ENCODE measurements around the gene CCDC174.

Gene CCDC174

DNA sequence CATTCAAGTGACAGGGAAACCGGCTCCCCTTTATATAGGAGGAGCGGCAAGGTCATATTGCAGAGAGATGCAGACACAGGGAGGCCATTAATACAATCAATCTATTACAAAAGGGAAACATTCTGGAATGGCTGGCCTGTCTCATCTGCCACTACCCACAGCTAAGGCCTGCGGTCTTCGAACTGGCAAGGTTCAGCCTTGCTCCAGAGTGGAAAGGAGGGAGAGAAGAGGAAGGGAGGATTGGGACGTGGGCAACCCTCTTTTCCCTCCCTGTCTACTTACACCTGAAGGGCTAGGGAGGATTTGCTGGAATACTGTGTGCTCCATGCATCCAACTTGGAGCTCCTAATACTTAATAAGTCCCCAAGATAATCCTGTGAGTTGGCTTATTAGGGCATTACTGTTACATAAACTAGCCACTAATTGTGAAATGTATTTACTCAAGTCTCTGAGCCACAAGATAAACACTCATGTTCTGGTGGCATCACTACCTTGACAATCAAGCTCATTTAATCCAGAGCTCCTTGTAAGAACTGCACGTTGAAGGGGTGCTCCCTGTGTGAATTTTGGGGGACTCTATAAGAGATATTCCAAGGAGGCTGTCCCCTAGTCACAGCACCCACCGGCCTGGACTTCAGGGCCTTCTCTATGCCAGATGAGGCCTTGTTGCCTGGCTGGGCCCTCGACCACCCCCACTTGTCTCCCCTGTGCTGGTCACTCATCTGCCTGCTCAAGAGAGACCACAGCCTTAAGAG is 19.7 kb upstream of the CCDC174 start:
- Histone ChIP-seq H3K9me3 (ENCODE audit: low read length) (peaks cover 5% of the 10 kb centered on the region), H2AFZ (ENCODE audit: low read depth, low read length) (no peak overlapping the region), H3K27me3 (ENCODE audit: insufficient read depth, low read length) (peaks cover 12% of the 10 kb centered on the region), H3K4me3 (ENCODE audit: low read length) (no peak overlapping the region), H3K36me3 (ENCODE audit: insufficient read depth, low read length) (no peaks in the 10 kb centered on the region), H3K4me1 (ENCODE audit: insufficient read depth, low read length) (no peaks in the 10 kb centered on the region)

DNA sequence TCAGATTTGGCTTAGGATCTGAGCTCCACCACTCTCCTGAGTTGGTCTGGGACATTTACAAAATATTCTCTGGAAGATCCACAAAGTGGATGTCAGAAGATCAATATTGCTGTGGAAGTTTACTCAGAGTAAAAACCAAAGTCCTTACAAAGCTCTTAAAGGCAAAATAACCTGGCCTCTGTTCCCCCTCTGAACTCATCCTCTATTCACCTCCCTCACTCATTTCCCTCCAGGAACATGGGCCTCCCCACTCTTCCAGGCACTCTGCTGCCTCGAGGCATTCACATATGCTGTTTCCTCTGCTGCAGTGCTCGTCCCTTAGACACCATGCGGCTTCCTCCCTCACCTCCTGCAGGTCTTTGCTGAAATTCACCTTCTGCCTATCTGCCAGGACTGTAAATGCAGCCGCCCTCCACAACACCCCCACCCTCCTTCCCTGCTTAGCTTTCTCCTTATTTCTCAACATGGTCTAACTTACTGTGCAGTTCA is 19.1 kb upstream of the CCDC174 start:
- Histone ChIP-seq H3K36me3 (ENCODE audit: insufficient read depth, low read length) (no peaks in the 10 kb centered on the region), H3K4me1 (ENCODE audit: insufficient read depth, low read length) (no peaks in the 10 kb centered on the region), H3K4me3 (ENCODE audit: low read length) (no peak overlapping the region), H3K9me3 (ENCODE audit: low read length) (peaks cover 5% of the 10 kb centered on the region), H3K27me3 (ENCODE audit: insufficient read depth, low read length) (peaks cover 12% of the 10 kb centered on the region), H2AFZ (ENCODE audit: low read depth, low read length) (no peak overlapping the region)

DNA sequence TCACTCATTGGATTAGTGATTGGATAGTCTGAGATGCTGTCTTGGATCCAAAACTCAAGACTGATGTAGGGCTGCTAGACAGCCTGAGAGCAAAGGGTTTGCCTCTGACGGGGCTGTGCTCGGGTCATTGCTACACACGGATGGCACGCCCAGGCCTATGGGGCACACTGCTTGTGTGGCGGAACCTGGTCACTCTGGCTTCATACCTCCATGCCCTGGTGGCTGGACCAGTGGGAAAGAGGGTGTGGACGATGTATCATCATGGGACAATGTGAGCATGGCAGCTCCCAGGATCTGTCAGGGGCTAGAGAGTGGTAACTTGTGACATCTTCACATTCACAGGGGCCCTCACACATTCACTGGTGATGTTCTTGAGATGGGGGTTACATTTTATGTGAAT is 18.1 kb upstream of the CCDC174 start:
- H2AFZ ChIP-seq (ENCODE audit: low read depth, low read length): no peak overlapping the region
- peaks cover 9% of the 10 kb centered on the region for H3K27me3 ChIP-seq (ENCODE audit: insufficient read depth, low read length)
- H3K9me3 ChIP-seq (ENCODE audit: low read length): peaks cover 4% of the 10 kb centered on the region
- H3K36me3 ChIP-seq (ENCODE audit: insufficient read depth, low read length): no peaks in the 10 kb centered on the region
- H3K4me1 ChIP-seq (ENCODE audit: insufficient read depth, low read length): no peaks in the 10 kb centered on the region
- H3K4me3 ChIP-seq (ENCODE audit: low read length): no peak overlapping the region

DNA sequence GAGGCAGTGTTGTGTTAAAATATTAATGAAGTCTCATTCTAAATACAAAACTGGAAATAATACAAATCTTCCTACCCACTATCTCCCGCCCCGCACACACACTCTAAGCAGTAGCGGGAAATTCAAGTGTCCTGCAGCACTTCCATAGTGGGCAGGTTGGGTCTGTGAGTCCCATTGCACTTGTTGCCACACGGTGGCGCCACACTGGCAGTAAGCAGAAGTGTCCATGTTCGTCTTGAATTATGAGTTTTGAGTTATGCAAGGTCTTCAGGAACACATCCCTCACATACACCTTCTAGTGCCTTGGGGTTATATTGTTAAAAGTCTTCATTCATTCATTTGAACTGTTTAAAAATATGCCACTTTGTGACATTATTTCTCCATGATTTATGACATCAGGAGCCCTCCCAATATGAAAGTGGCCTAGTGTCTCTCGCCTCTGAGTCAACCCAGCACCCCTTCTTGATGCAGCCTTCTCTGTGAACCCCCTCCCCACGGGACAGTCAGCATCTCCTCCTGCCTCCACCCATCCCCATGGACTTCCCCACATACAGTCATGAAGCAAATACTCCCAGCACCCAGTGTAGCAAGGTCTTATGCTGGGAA is 17.6 kb upstream of the CCDC174 start:
- no peaks in the 10 kb centered on the region for H3K4me1 ChIP-seq (ENCODE audit: insufficient read depth, low read length)
- H3K36me3 ChIP-seq (ENCODE audit: insufficient read depth, low read length): no peaks in the 10 kb centered on the region
- no peak overlapping the region for H2AFZ ChIP-seq (ENCODE audit: low read depth, low read length)
- peaks cover 12% of the 10 kb centered on the region for H3K27me3 ChIP-seq (ENCODE audit: insufficient read depth, low read length)
- no peak overlapping the region for H3K4me3 ChIP-seq (ENCODE audit: low read length)
- H3K9me3 ChIP-seq (ENCODE audit: low read length): no peaks in the 10 kb centered on the region

DNA sequence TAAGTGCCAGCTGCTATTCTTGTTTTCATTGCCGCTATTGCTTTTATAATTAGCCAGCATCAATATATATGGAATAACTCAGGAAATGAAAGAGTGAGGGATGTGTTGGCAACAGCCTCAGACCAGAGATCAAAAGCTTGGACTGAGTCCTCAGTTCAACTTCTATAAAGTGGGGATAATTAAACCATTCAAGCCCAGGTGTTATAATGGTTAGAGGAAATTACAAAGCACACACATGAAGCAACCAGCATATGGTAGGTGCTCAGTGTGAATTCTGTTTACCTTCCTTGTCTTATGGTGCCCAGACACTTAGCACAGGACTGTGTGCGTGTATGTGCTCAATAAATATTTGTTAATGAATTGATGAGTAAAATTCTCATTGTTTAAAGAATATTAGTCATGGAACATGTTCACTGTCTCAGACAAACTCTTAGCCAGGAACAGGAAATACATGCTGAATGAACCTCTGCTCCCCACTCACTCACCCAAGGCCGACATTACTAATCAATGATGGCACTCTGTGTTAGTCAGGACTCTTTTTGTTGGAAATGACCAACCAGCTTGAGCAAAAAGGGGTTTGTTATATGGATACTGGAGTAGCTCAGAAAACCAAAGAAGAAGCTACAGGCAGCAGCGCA is 16.7 kb upstream of the CCDC174 start:
- H3K9me3 ChIP-seq (ENCODE audit: low read length): no peaks in the 10 kb centered on the region
- no peak overlapping the region for H2AFZ ChIP-seq (ENCODE audit: low read depth, low read length)
- H3K36me3 ChIP-seq (ENCODE audit: insufficient read depth, low read length): no peaks in the 10 kb centered on the region
- no peaks in the 10 kb centered on the region for H3K4me1 ChIP-seq (ENCODE audit: insufficient read depth, low read length)
- H3K27me3 ChIP-seq (ENCODE audit: insufficient read depth, low read length): peaks cover 16% of the 10 kb centered on the region
- no peak overlapping the region for H3K4me3 ChIP-seq (ENCODE audit: low read length)

DNA sequence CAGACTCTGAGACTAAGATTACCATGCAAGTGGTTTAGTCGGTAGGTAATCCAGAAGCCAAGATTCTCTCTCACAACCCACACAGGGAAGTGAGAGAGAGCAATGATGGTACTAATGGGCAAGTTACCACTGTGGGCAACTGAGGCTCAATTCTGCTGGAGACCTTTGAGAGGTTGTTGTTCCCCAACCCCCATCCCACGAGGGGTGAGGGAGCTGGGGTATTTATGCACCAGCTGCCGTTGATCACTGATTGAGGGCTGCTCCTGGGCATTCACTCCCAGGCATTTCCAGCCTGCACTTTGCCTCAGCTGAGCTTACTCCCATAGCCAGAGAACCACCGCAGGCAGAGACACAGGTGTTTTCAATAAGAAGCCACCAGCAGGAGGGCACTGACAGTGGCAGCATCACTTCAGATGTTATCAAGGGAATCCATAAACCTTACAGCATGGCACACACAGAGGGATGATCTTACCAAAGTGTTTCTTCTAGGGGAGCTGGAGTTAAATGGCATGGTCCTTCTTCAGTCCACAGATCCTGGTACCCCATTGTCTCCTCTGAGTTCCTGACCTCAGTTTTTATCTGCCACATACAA is 15.0 kb upstream of the CCDC174 start:
- H3K27me3 ChIP-seq (ENCODE audit: insufficient read depth, low read length): peaks cover 22% of the 10 kb centered on the region
- no peak overlapping the region for H2AFZ ChIP-seq (ENCODE audit: low read depth, low read length)
- no peaks in the 10 kb centered on the region for H3K36me3 ChIP-seq (ENCODE audit: insufficient read depth, low read length)
- H3K9me3 ChIP-seq (ENCODE audit: low read length): no peaks in the 10 kb centered on the region
- no peak overlapping the region for H3K4me3 ChIP-seq (ENCODE audit: low read length)
- H3K4me1 ChIP-seq (ENCODE audit: insufficient read depth, low read length): no peaks in the 10 kb centered on the region

DNA sequence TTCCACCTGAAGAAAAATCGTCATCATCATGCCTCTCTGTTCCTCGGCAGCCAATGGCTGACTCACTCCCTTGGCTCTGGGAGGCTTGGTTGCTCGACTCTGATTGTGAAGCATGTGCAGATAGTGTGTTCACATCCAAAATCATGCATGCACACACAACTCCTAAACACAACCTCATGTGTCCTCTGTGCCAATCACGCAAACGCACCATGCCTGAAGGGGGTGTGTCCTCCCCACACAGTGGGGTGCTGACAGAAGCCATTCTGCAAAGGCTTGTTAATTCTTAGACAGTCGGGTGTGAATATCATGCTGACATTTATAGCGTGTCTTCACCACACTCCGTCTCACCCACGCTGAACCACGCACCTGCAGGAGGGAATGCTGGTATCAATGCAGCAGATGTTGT is 11.4 kb upstream of the CCDC174 start:
- no peaks in the 10 kb centered on the region for H3K4me1 ChIP-seq (ENCODE audit: insufficient read depth, low read length)
- H3K9me3 ChIP-seq (ENCODE audit: low read length): no peaks in the 10 kb centered on the region
- H3K36me3 ChIP-seq (ENCODE audit: insufficient read depth, low read length): no peaks in the 10 kb centered on the region
- H3K4me3 ChIP-seq (ENCODE audit: low read length): no peak overlapping the region
- H3K27me3 ChIP-seq (ENCODE audit: insufficient read depth, low read length): peaks cover 13% of the 10 kb centered on the region
- H2AFZ ChIP-seq (ENCODE audit: low read depth, low read length): no peak overlapping the region

DNA sequence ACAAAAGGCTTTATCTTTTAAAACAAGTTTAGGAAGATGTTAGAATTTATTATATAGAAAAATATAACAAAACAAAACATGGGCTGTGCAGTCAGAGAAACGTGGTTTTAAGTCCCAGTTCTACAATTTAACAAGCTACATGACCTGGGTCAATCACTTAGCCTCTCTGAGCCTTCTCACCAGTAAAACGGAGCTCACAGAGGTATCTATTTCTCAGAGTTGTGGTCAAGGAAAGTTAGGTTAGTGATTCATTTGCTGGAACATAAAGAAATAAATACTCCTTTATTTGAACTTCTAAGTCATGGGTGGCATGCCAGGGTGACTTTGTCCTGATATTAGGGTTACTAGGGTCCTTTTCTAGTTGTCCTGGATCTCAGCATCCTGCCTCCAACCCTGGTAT is 10.8 kb upstream of the CCDC174 start:
- Histone ChIP-seq H3K9me3 (ENCODE audit: low read length) (no peaks in the 10 kb centered on the region), H3K4me1 (ENCODE audit: insufficient read depth, low read length) (no peaks in the 10 kb centered on the region), H3K27me3 (ENCODE audit: insufficient read depth, low read length) (peaks cover 13% of the 10 kb centered on the region), H2AFZ (ENCODE audit: low read depth, low read length) (no peak overlapping the region), H3K36me3 (ENCODE audit: insufficient read depth, low read length) (no peaks in the 10 kb centered on the region), H3K4me3 (ENCODE audit: low read length) (no peak overlapping the region)

DNA sequence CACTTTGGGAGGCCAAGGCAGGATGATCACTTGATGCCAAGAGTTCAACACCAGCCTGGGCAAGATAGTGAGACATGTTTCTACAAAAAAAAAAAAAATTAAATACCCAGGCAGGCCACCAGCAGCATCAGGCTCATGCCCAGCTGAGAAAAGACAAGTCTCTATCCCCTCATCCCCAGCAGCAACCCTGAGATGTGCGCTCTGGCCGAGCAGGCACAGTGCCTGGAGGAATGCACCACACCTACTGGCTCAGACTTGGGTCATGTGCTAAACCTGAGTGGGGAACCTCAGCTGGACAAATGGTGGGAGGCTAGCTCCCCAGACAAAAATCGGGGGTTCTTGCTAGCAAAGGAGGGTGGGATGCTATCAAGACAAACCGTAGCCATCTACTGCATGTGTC is 10.2 kb upstream of the CCDC174 start:
- Histone ChIP-seq H3K36me3 (ENCODE audit: insufficient read depth, low read length) (no peaks in the 10 kb centered on the region), H2AFZ (ENCODE audit: low read depth, low read length) (no peak overlapping the region), H3K9me3 (ENCODE audit: low read length) (no peaks in the 10 kb centered on the region), H3K4me3 (ENCODE audit: low read length) (no peak overlapping the region), H3K27me3 (ENCODE audit: insufficient read depth, low read length) (peaks cover 13% of the 10 kb centered on the region), H3K4me1 (ENCODE audit: insufficient read depth, low read length) (no peaks in the 10 kb centered on the region)

DNA sequence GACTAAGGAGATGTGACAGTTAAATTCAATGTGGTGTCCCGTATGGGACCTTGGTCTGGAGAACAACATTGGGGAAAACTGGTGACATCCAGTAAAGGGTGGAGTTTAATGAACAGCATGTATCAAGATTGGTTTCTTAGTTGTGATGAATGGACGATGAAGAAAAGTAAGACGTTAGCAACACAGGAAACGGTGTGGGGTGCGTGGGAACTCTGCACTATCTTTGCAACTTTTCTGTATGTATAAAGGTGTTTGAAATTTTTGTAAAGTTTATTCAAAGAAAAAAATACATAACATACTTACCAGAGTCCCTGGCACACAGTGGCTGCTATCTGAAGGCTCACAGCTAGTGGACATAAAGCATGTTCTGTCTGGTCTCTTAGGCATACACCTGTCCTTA is 6.1 kb upstream of the CCDC174 start:
- H3K27me3 ChIP-seq (ENCODE audit: insufficient read depth, low read length): peaks cover under 1% of the 10 kb centered on the region
- no peak overlapping the region for H2AFZ ChIP-seq (ENCODE audit: low read depth, low read length)
- H3K4me1 ChIP-seq (ENCODE audit: insufficient read depth, low read length): no peaks in the 10 kb centered on the region
- no peak overlapping the region for H3K4me3 ChIP-seq (ENCODE audit: low read length)
- H3K36me3 ChIP-seq (ENCODE audit: insufficient read depth, low read length): no peaks in the 10 kb centered on the region
- H3K9me3 ChIP-seq (ENCODE audit: low read length): no peaks in the 10 kb centered on the region

DNA sequence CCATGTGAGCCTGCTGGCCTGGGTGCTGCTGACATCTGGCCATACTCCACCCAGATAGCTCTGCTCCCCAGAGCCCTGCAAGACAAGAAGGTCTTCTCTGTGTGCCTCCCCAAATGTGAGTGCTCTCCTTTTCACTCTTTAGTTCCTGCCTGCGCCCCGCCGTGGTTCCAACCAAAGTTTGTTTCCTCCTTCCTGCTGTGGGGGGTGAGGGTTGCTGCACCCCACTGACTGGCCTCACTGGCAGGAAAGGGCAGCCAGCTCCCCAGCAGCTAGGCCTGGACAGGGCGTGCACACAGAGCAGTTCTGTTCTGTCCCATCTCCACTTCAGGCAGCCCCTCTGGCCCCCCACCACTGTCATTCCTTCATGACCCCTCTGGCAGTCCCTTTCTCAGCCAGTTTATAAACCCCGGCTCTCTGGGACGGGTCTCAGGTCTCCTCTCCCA is 5.4 kb upstream of the CCDC174 start:
- no peaks in the 10 kb centered on the region for H3K9me3 ChIP-seq (ENCODE audit: low read length)
- no peaks in the 10 kb centered on the region for H3K27me3 ChIP-seq (ENCODE audit: insufficient read depth, low read length)
- H3K4me1 ChIP-seq (ENCODE audit: insufficient read depth, low read length): no peaks in the 10 kb centered on the region
- H3K4me3 ChIP-seq (ENCODE audit: low read length): no peak overlapping the region
- no peaks in the 10 kb centered on the region for H3K36me3 ChIP-seq (ENCODE audit: insufficient read depth, low read length)
- no peak overlapping the region for H2AFZ ChIP-seq (ENCODE audit: low read depth, low read length)

DNA sequence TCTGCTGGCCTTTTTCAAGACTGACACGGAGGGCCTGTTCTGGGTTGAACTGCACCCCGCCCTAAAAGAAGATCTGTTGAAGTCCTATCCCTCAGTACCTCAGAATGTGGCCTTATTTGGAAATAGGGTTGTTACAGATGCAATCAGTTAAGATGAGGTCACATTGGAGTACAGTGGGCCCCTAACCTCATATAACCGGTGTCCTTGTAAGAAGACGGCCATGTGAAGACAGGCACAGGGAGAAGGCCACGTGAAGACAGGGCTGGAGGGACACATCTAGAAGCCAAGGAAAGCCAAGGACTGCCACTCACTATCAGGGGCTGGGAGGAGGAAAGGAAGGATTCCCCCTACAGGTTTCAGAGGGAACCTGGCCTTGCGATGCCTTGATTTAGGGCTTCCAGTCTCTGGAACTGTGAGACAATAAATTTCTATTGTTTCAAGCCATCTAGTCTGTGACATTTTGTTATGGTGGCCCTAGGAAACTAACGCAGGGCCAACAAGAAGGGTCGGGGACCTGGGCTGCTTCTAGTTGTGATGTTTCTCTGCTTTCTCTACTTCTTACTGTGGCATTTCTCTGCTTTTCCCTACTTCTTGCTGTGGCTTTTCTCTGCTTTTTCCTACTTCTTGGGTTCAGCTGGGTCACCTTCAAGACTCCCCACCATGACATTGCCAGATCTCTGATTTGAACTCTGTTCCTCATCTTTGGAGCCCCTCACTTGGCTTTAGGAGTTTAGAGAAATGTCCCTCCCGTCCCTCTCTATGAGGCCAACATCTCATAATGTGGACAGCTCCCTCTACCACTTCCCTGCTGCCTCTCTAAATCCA is 4.8 kb upstream of the CCDC174 start:
- Histone ChIP-seq H2AFZ (ENCODE audit: low read depth, low read length) (no peak overlapping the region), H3K4me1 (ENCODE audit: insufficient read depth, low read length) (no peaks in the 10 kb centered on the region), H3K36me3 (ENCODE audit: insufficient read depth, low read length) (no peaks in the 10 kb centered on the region), H3K27me3 (ENCODE audit: insufficient read depth, low read length) (no peaks in the 10 kb centered on the region), H3K9me3 (ENCODE audit: low read length) (no peaks in the 10 kb centered on the region), H3K4me3 (ENCODE audit: low read length) (no peak overlapping the region)
